Measurements from ENCODE around the gene KIAA1328.
A peak's percentile ranks its signal among the peaks of the same experiment; 100 is the strongest.

The KIAA1328 gene

DNA sequence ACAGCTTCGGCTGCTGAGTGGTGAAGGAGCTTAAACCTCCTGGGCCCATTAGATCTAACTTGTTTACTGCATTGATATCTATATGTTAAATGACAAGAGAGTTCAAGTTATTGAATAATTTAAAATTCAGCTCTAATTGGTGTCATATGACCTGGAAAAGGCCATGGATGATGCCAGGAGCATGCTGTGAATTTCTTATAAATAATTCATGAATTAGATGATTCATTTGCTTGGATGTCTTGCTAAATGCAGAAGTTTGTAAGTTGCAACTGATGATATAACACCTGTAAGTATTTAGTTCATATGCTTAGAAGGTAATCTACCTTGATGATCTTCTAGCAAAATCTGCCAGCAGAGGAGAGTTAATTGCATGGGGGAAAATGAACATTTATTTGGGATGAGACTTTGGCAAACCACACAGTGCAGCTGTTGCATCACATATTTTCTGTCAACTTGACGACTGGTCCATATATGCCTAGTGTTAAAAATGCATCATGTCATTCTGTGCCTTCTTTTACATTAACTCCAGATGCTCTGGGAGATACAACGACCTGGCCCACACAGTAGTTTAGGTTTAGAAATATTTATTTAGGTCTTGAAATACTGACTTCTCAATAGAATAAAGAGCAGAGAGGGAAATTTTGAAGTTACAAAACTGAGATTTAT, 226.3 kb downstream of the KIAA1328 start:
- no peaks in the 10 kb centered on the region for H3K9me3 ChIP-seq (ENCODE audit: insufficient read depth, low read depth, low read length)
- no peak overlapping the region for H3K9ac ChIP-seq (ENCODE audit: low read depth, low read length)
- no peak overlapping the region for H3K27ac ChIP-seq (ENCODE audit: low read depth, low read length)
- H3K27me3 ChIP-seq (ENCODE audit: insufficient read depth, low read length): no peaks in the 10 kb centered on the region
- no peak overlapping the region for H3K4me3 ChIP-seq (ENCODE audit: low read length)
- 86% methylated on average over 2 of the region's 3 CpGs for WGBS
- H3K4me1 ChIP-seq (ENCODE audit: insufficient read depth, low read length): peaks cover 6% of the 10 kb centered on the region; the same call in 1 of the 2 replicates
- no peaks in the 10 kb centered on the region for H3K36me3 ChIP-seq (ENCODE audit: insufficient read depth, low read length)

DNA sequence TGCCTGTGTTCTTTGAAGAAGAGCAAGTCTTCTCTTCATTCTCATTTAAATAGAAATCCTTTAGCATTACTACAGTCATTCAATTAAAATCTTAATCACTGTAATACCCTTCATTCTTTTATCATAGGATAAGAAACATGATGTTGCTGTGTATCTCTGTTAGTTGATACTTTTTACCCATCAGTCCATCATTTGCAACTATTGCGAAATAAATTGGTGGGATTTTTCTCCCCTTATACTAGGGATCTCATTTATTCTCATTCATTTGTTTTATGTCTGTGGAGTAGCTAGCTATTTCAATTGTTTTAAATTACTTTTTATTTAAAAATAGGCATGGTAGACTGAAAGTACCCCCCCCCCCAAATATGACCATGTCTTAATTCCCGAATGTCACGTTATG, 235.3 kb downstream of the KIAA1328 start:
- Histone ChIP-seq H3K4me3 (ENCODE audit: low read length) (no peak overlapping the region), H3K4me1 (ENCODE audit: insufficient read depth, low read length) (no peaks in the 10 kb centered on the region), H3K9me3 (ENCODE audit: insufficient read depth, low read depth, low read length) (no peaks in the 10 kb centered on the region), H3K27ac (ENCODE audit: low read depth, low read length) (no peak overlapping the region), H3K27me3 (ENCODE audit: insufficient read depth, low read length) (no peaks in the 10 kb centered on the region), H3K9ac (ENCODE audit: low read depth, low read length) (no peak overlapping the region), H3K36me3 (ENCODE audit: insufficient read depth, low read length) (no peaks in the 10 kb centered on the region)
- 98% methylated on average over 2 of the region's 3 CpGs for WGBS

DNA sequence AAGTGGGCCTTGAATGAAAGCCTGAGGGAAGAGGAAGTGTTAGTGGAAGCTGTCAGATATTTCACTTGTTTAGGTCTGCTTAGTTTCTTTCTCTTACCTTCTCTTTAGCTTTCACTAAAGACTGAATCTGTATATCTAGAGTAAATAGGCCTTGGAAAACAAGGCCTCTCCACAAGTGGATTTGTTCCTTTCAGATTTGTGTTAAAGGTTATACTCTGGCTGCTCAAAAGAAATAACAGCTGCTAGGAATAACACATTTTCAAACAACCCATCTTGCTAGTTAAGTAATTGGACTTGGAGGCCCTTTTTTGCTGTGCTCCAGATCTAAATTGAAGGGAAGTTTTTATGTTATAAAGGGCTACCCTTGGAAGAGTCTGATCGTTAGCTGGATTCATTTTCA, 236.3 kb downstream of the KIAA1328 start:
- H3K27ac ChIP-seq (ENCODE audit: low read depth, low read length): no peak overlapping the region
- no peak overlapping the region for H3K4me3 ChIP-seq (ENCODE audit: low read length)
- H3K36me3 ChIP-seq (ENCODE audit: insufficient read depth, low read length): no peaks in the 10 kb centered on the region
- H3K4me1 ChIP-seq (ENCODE audit: insufficient read depth, low read length): no peaks in the 10 kb centered on the region
- no peaks in the 10 kb centered on the region for H3K27me3 ChIP-seq (ENCODE audit: insufficient read depth, low read length)
- no peak overlapping the region for H3K9ac ChIP-seq (ENCODE audit: low read depth, low read length)
- WGBS: 88% methylated on average over 1 of the region's 1 CpG
- H3K9me3 ChIP-seq (ENCODE audit: insufficient read depth, low read depth, low read length): no peaks in the 10 kb centered on the region

DNA sequence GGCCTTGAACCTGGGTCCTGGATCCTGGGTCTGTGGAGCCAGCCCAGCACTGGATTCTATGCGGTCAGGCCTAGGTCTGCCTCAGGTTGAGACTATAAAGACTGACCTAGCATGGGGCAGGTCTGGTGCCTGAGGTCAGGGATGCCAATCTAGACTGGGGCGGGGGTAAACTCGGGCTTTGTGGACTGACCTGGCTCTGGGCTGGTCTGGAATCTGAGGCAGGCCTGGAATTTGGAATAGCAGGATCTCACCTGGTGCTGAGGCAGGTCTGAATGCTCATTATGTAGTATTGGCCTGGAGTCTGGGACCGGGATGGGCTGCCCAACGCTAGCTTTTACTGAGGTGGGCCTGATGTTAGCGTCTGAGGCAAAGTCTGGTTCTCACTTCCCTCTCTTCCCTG, 256.0 kb downstream of the KIAA1328 start:
- H3K36me3 ChIP-seq (ENCODE audit: insufficient read depth, low read length): no peaks in the 10 kb centered on the region
- H3K27ac ChIP-seq (ENCODE audit: low read depth, low read length): peak overlapping the region; percentile 21; the same call in 1 of the 2 replicates
- no peak overlapping the region; the same call in 1 of the 2 replicates for H3K9ac ChIP-seq (ENCODE audit: low read depth, low read length)
- 81% methylated on average over 6 of the region's 6 CpGs for WGBS
- H3K4me1 ChIP-seq (ENCODE audit: insufficient read depth, low read length): peaks cover 11% of the 10 kb centered on the region
- H3K9me3 ChIP-seq (ENCODE audit: insufficient read depth, low read depth, low read length): no peaks in the 10 kb centered on the region
- H3K4me3 ChIP-seq (ENCODE audit: low read length): no peak overlapping the region
- no peaks in the 10 kb centered on the region for H3K27me3 ChIP-seq (ENCODE audit: insufficient read depth, low read length)

DNA sequence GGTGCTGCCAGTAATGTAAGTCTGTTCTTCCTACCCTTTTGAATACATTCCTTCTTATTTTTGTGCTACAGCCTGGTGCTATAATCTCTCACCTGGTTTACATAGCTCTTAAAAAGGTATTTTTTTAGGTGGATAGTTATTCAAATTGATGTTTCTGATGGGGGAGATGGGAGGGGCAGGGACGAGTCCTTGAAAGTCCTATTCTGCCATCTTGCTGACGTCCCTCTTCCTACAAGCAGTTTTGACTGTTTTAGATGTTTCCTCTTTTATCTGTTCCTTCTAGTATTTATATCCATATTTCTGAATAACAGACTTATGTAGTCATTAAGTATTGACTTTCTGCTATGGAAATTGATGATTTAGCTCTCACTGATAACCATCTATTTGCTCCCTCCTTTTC, 256.4 kb downstream of the KIAA1328 start:
- Histone ChIP-seq H3K27me3 (ENCODE audit: insufficient read depth, low read length) (no peaks in the 10 kb centered on the region), H3K4me1 (ENCODE audit: insufficient read depth, low read length) (peaks cover 11% of the 10 kb centered on the region), H3K9ac (ENCODE audit: low read depth, low read length) (no peak overlapping the region; the same call in 1 of the 2 replicates), H3K27ac (ENCODE audit: low read depth, low read length) (peak overlapping the region; percentile 21; the same call in 1 of the 2 replicates), H3K9me3 (ENCODE audit: insufficient read depth, low read depth, low read length) (no peaks in the 10 kb centered on the region), H3K4me3 (ENCODE audit: low read length) (no peak overlapping the region), H3K36me3 (ENCODE audit: insufficient read depth, low read length) (no peaks in the 10 kb centered on the region)
- WGBS: 80% methylated on average over 2 of the region's 2 CpGs

DNA sequence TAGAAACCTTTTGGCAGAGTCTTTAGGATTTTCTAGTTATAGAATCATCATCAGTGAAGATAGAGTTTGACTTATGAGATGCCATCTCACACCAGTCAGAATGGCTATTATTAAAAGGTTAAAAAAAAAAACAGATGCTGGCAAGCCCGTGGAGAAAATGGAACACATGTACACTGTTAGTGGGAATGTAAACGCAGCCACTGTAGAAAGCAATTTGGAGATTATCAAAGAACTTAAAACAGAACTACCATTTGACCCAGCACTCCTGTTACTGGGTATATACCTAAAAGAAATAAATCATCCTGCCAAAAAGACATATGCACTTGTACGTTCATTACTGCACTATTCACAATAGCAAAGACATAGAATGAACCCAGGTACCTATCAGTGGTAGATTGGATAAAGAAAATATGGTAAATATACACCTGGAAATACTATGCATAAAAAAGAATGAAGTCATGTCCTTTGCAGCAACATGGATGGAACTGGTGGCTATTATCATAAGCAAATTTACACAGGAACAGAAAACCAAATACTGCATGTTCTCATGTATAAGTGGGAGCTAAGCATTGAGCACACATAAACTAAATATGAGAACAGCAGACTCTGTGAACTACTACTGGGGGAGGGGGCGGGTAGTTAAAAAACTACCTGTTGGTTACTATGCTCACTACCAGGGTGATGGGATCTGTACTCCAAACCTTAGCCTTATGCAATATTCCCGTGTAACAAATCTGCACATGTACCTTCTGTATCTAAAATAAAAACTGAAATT, 279.0 kb downstream of the KIAA1328 start:
- Histone ChIP-seq H3K27me3 (ENCODE audit: insufficient read depth, low read length) (no peaks in the 10 kb centered on the region), H3K9me3 (ENCODE audit: insufficient read depth, low read depth, low read length) (peaks cover 15% of the 10 kb centered on the region), H3K36me3 (ENCODE audit: insufficient read depth, low read length) (no peaks in the 10 kb centered on the region), H3K4me3 (ENCODE audit: low read length) (no peak overlapping the region), H3K9ac (ENCODE audit: low read depth, low read length) (no peak overlapping the region), H3K27ac (ENCODE audit: low read depth, low read length) (no peak overlapping the region), H3K4me1 (ENCODE audit: insufficient read depth, low read length) (no peaks in the 10 kb centered on the region)
- 100% methylated on average over 3 of the region's 5 CpGs for WGBS

DNA sequence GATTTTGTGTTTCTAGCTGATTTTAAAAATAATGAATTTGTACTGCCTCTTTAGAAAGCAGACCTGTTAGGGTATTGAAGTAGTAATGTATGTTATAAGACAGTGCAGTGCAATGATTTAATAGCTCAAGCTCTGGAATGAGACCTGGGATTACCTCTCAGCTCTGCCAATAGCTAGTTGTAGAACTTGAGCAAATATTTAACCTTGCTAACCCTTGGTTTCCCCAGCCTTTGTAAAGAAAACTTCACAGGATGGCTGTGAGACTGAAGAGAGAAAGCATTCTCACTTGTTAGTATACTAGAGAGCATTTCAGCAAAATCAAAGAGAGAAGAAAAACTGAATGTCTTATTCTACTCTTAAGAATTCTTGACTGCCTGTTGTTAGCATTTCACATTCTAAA, 293.9 kb downstream of the KIAA1328 start:
- Histone ChIP-seq H3K4me1 (ENCODE audit: insufficient read depth, low read length) (no peaks in the 10 kb centered on the region), H3K36me3 (ENCODE audit: insufficient read depth, low read length) (no peaks in the 10 kb centered on the region), H3K27ac (ENCODE audit: low read depth, low read length) (no peak overlapping the region), H3K4me3 (ENCODE audit: low read length) (no peak overlapping the region), H3K9me3 (ENCODE audit: insufficient read depth, low read depth, low read length) (no peaks in the 10 kb centered on the region), H3K27me3 (ENCODE audit: insufficient read depth, low read length) (no peaks in the 10 kb centered on the region), H3K9ac (ENCODE audit: low read depth, low read length) (no peak overlapping the region)

DNA sequence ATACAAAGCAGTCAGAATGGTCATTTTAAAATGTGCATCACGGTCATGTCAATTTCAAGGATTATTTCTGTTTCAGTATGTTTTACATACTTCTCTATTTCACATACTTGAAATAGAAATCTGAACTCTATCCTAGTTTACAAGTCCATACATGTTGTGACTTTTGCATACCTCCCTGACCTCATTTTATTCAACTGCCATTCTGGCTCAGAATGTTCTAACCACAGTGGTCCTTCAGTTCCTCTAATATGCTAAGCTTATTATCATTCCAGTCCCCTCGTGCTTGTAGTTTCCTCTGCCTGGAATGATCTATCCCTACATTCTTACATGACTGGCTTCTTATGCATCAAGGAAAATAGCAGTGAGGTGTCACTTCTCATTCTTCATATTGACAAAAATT, 295.6 kb downstream of the KIAA1328 start:
- Histone ChIP-seq H3K36me3 (ENCODE audit: insufficient read depth, low read length) (no peaks in the 10 kb centered on the region), H3K27ac (ENCODE audit: low read depth, low read length) (no peak overlapping the region), H3K4me1 (ENCODE audit: insufficient read depth, low read length) (no peaks in the 10 kb centered on the region), H3K4me3 (ENCODE audit: low read length) (no peak overlapping the region), H3K9me3 (ENCODE audit: insufficient read depth, low read depth, low read length) (no peaks in the 10 kb centered on the region), H3K27me3 (ENCODE audit: insufficient read depth, low read length) (no peaks in the 10 kb centered on the region), H3K9ac (ENCODE audit: low read depth, low read length) (no peak overlapping the region)
- WGBS: 63% methylated on average over 2 of the region's 2 CpGs

DNA sequence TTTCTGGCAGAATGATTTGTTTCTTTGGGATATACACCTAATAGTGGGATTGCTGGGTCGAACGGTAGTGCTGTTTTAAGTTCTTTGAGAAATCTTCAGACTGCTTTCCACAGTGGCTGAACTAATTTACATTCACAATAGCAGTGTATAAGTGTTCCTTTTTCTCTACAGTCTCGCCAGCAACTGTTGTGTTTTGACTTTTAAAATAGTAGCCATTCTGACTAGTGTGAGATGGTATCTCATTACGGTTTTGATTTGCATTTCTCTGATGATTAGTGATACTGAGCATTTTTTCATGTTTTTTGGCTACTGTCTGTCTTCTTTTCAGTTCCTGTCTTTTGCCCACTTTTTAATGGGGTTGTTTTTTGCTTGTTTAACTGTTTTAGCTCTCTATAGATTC, 306.2 kb downstream of the KIAA1328 start:
- H3K9ac ChIP-seq (ENCODE audit: low read depth, low read length): no peak overlapping the region
- WGBS: 95% methylated on average over 4 of the region's 4 CpGs

DNA sequence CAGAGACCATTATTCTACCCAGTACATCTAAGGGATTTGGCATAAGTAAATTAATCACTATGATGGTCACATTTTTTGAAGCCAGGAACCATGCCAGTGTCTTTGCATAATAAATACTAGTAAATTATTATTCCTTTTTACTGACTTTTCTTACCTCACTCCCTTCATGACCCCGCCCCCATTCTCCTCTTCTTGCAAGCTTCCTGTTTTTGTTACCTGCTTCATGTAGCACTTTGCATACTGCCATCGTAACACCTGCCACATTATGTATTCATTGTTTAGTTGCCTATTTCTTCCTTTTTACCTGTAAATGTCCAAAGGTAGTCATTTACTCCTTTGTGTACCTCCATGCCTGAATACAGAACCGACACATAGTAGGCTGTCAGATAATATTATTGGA, 309.5 kb downstream of the KIAA1328 start:
- no peak overlapping the region for H3K4me3 ChIP-seq (ENCODE audit: low read length)
- WGBS: 95% methylated on average over 3 of the region's 3 CpGs
- H3K36me3 ChIP-seq (ENCODE audit: insufficient read depth, low read length): no peaks in the 10 kb centered on the region
- H3K9me3 ChIP-seq (ENCODE audit: insufficient read depth, low read depth, low read length): no peaks in the 10 kb centered on the region
- peaks cover 26% of the 10 kb centered on the region for H3K4me1 ChIP-seq (ENCODE audit: insufficient read depth, low read length)
- H3K9ac ChIP-seq (ENCODE audit: low read depth, low read length): no peak overlapping the region
- no peak overlapping the region for H3K27ac ChIP-seq (ENCODE audit: low read depth, low read length)
- no peaks in the 10 kb centered on the region for H3K27me3 ChIP-seq (ENCODE audit: insufficient read depth, low read length)

More for the DNA sequence above, 306.2 kb downstream of the KIAA1328 start:
- Histone ChIP-seq H3K36me3 (ENCODE audit: insufficient read depth, low read length) (no peaks in the 10 kb centered on the region), H3K4me3 (ENCODE audit: low read length) (no peak overlapping the region), H3K27ac (ENCODE audit: low read depth, low read length) (no peak overlapping the region), H3K4me1 (ENCODE audit: insufficient read depth, low read length) (peaks cover 17% of the 10 kb centered on the region), H3K9me3 (ENCODE audit: insufficient read depth, low read depth, low read length) (no peaks in the 10 kb centered on the region), H3K27me3 (ENCODE audit: insufficient read depth, low read length) (no peaks in the 10 kb centered on the region)

DNA sequence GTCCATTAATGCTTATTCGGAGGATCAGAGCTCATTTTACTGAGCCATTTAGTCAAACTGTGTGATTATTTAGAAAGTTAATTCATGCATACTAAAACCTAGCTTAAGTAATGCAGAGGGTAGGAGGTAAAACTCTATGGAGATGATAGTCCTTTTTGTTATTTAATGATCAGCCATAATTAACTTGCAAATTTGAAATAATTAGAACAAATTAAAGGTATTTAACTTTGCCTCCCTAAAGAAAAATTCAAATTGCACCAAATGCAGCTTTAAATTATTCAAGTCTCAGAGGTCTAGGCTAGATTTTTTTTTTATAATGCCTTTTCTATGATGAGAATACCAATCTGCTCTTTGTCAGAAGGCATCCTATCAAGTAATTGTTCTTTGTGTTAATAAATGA, 310.9 kb downstream of the KIAA1328 start:
- H3K4me3 ChIP-seq (ENCODE audit: low read length): no peak overlapping the region
- no peak overlapping the region for H3K27ac ChIP-seq (ENCODE audit: low read depth, low read length)
- H3K9me3 ChIP-seq (ENCODE audit: insufficient read depth, low read depth, low read length): no peaks in the 10 kb centered on the region
- H3K27me3 ChIP-seq (ENCODE audit: insufficient read depth, low read length): no peaks in the 10 kb centered on the region
- WGBS: 86% methylated on average over 1 of the region's 1 CpG
- no peak overlapping the region for H3K9ac ChIP-seq (ENCODE audit: low read depth, low read length)
- H3K36me3 ChIP-seq (ENCODE audit: insufficient read depth, low read length): no peaks in the 10 kb centered on the region
- H3K4me1 ChIP-seq (ENCODE audit: insufficient read depth, low read length): peaks cover 26% of the 10 kb centered on the region

Data from HUES64 (cell line).